ENCODE data around the gene ENSA. TPM values are rescaled to one million over a fixed set of nuclear protein-coding genes. Genes with fewer than 3 reads are reported as not detected.
"Not testable (repeated sequence)": the region's sequence is repeated elsewhere in the genome, so short reads cannot be mapped to it uniquely, and the experiment has no call there.

The ENSA gene
- total RNA-seq, 2 donors from 2014 or later: 178 to 203 TPM

DNA sequence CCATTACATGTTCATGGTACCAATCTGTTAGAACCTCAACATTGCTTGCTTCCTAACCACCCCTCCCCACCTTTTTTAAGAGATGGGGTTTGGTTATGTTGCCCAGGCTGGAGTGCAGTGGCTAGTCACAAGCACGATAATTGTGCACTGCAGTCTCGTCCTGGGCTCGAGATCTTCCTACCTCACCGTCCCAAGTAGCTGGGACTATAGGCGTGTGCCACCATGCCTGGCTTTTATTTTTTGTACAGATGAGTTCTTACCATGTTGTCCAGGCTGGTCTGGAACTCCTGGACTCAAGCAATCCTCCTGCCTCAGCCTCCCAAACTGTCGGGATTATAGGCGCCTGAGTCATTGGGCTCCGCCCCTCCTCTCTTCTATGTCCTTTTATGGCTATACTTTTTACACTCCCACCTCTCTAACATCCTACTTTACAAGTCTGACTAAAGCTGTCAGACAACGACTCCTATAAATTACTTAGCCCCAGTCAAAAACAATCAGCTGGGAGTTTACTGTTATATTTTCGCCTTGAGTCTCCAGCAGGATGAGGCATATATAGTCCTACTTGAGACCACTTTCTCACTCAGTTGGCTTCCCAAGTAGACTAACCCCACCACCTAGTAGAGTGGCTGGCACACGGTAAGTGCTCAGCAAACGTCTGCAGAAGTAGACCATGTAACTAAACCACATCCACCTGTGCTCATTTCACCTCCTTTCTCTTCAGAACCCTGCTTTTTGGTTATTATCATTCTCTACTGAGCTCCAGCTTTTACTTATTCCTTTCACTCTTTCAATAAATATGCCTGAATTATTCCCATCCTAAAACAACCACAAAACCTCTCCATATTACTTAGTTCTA, 13.8 kb downstream of the ENSA start:
- peak in 1 of 2 donors; percentile 40 for DNase-seq
- Mint-ChIP-seq H3K27ac (peak overlapping the region; percentile 91), H3K9me3 (no peaks in the 10 kb centered on the region), H3K36me3 (ENCODE audit: insufficient read depth in 2 of 2) (peaks cover 26 to 35% of the 10 kb centered on the region in 2 donors), H3K4me3 (peak overlapping the region; percentile 63 to 79), H3K27me3 (ENCODE audit: low read depth) (no peaks in the 10 kb centered on the region), H3K4me1 (ENCODE audit: low read depth) (peaks cover 78% of the 10 kb centered on the region)
- ATAC-seq (replicated peaks in 1 of 2): peak in 1 of 2 donors; percentile 30

DNA sequence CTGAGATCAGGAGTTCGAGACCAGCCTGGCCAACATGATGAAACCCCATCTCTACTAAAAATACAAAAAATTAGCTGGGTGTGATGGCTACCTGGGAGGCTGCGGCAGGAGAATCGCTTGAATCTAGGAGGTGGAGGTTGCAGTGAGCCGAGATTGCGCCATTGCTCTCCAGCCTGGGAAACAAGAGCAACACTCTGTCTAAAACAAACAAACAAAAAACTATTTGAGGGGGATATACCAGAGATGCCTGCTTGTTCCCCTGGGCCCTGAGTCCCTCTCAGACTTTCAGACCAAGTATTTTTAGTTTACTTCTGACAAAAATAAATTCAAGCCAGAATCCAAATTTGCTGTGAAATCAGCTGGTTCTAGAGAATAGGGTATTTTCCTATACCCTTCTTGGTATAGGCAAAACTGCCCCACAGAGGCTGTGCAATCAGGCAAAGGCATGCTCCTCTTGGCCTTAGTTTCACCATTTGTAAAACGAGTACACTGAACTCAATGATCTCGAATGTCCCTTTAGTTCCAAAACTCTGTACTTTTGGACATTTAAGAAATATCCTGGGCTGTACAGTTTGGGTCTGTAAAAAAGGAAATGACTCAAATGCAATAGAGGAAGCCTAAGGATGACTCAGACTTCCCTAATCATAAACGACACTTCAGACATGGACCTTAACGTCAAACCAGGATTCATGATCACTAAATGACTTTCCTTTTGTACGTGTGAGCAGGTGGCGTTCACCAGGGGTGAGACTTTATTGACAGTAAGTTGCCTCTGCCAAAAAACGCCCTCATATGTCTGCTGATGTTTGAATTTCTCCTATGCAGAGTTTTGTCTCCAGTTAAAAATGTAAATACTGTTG, 16.1 kb downstream of the ENSA start:
- Mint-ChIP-seq H3K27ac (peak overlapping the region; percentile 91), H3K36me3 (ENCODE audit: insufficient read depth in 2 of 2) (peaks cover 21 to 30% of the 10 kb centered on the region in 2 donors), H3K27me3 (ENCODE audit: low read depth) (no peaks in the 10 kb centered on the region), H3K4me1 (ENCODE audit: low read depth) (peaks cover 66% of the 10 kb centered on the region), H3K4me3 (peak overlapping the region; percentile 73 to 79), H3K9me3 (no peaks in the 10 kb centered on the region)
- DNase-seq (peak; percentile 66 to 73), ATAC-seq (replicated peaks in 1 of 2) (peak; percentile 62 to 67)

DNA sequence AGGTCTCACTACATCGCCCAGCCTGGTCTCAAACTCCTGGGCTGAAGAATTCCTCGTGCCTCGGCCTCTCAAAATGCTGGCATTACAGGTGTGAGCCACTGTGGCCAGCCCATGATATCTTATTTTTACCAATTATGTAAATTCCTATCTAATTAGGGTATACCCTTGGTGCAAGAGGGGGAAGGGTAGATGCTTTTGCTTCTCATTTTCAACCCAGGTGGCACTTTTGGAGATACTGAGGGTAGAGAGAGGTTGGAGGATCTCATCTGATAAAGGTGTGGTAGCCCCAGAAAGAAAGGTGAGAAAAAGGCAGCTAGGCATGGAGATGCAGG, 17.4 kb downstream of the ENSA start:
- peaks cover 18 to 25% of the 10 kb centered on the region in 2 donors for H3K36me3 Mint-ChIP-seq (ENCODE audit: insufficient read depth in 2 of 2)
- peak overlapping the region; percentile 91 for H3K27ac Mint-ChIP-seq

DNA sequence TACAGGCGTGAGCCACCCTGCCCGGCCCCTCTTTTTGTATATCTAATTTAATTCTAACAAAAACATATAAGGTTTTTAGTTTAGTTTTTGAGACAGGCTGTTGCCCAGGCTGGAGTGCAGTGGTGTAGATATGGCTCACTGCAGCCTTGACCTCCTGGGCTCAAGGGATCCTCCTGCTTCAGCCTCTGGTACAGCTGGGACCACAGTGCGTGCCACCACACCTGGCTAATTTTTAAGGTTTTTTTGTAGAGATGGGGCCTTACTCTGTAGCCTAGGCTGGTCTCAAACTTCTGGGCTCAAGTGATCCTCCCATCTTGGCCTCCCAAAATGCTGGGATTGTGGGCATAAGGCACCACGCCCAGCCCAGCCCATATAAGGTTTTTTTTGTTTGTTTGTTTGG, 18.8 kb downstream of the ENSA start:
- Mint-ChIP-seq H3K36me3 (ENCODE audit: insufficient read depth in 2 of 2) (peaks cover 9 to 14% of the 10 kb centered on the region in 2 donors), H3K4me3 (peak overlapping the region in 1 of 2 donors; percentile 79), H3K27ac (peak overlapping the region; percentile 91), H3K27me3 (ENCODE audit: low read depth) (no peaks in the 10 kb centered on the region), H3K4me1 (ENCODE audit: low read depth) (peaks cover 54% of the 10 kb centered on the region), H3K9me3 (no peaks in the 10 kb centered on the region)
- no peak for DNase-seq
- no peak for ATAC-seq (replicated peaks in 1 of 2)

More for the DNA sequence above, 17.4 kb downstream of the ENSA start:
- peak overlapping the region; percentile 73 to 79 for H3K4me3 Mint-ChIP-seq
- no peaks in the 10 kb centered on the region for H3K27me3 Mint-ChIP-seq (ENCODE audit: low read depth)
- DNase-seq (no peak), ATAC-seq (replicated peaks in 1 of 2) (no peak)
- no peaks in the 10 kb centered on the region for H3K9me3 Mint-ChIP-seq
- H3K4me1 Mint-ChIP-seq (ENCODE audit: low read depth): peaks cover 62% of the 10 kb centered on the region

DNA sequence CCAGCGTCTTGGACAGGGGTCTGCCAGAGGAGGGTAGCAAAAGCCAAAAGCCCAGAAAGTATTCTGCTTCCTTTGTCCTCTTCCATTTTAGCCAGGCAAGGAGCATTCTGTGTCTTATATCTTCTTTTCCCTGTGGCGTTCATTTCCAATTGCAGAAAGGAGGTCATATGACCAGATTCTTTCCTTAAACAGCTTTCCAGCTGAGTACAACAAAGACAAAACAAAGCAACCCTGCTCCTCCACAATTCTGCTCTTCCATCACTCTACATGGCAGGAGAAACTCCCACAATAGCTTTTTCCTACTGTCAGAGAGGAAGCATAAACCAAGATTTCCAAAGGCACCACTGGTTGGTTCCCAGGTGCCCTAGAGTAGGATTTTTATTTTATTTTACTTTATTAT, 19.7 kb downstream of the ENSA start:
- H3K27ac Mint-ChIP-seq: no peak overlapping the region
- H3K4me1 Mint-ChIP-seq (ENCODE audit: low read depth): peaks cover 54% of the 10 kb centered on the region
- H3K27me3 Mint-ChIP-seq (ENCODE audit: low read depth): no peaks in the 10 kb centered on the region
- no peak for ATAC-seq (replicated peaks in 1 of 2)
- H3K9me3 Mint-ChIP-seq: no peaks in the 10 kb centered on the region
- peaks cover 4 to 10% of the 10 kb centered on the region in 2 donors for H3K36me3 Mint-ChIP-seq (ENCODE audit: insufficient read depth in 2 of 2)
- DNase-seq: no peak
- H3K4me3 Mint-ChIP-seq: no peak overlapping the region

DNA sequence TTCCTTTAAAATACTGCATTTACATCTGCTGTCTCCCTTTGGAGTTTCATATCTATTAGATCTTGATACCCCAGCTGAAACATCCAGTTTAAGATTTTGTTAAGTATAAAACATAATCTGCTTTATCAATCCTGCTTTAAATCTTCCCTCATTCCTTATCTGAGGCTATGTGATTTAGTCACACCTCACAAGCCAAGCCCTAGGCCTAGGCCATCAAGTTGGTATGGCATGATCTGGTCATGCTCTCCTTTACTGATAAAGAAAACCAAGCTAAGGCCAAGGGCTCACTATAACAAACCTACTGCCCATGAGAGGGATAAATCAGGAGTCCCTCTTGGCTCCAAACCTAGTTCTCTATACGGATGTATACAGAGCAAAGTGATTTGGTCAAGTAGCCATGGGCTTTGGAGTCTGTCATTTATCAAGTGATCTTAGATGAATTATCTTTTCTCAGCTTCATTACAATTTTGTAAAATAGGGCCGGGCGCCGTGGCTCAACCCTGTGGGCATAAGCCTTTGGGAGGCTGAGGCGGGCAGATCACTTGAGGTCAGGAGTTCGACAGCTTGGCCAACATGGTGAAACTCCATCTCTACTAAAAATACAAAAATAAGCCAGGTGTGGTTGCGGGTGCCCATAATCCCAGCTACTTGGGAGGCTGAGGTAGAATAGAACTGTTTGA, 22.8 kb downstream of the ENSA start:
- peak overlapping the region; percentile 68 for H3K27ac Mint-ChIP-seq

DNA sequence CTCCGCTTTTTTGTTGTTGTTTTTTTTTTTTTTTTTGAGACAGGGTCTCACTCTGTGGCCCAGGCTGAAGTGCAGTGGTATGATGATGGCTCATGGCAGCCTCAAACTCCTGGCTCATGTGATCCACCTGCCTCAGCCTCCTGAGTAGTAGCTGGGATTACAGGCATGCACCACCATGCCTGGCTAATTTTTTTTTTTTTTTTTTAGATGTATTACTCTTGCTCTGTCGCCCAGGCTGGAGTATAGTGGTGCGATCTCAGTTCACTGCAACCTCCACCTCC, 24.0 kb downstream of the ENSA start:
- not testable (repeated sequence) for DNase-seq; H3K9me3 Mint-ChIP-seq; ATAC-seq (replicated peaks in 1 of 2); H3K36me3 Mint-ChIP-seq (ENCODE audit: insufficient read depth in 2 of 2); H3K27me3 Mint-ChIP-seq (ENCODE audit: low read depth)
- peak overlapping the region; percentile 98 for H3K27ac Mint-ChIP-seq
- H3K4me3 Mint-ChIP-seq: peak overlapping the region; percentile 59 to 72
- H3K4me1 Mint-ChIP-seq (ENCODE audit: low read depth): peaks cover 23% of the 10 kb centered on the region

More for the DNA sequence above, 22.8 kb downstream of the ENSA start:
- peaks cover 4 to 9% of the 10 kb centered on the region in 2 donors for H3K36me3 Mint-ChIP-seq (ENCODE audit: insufficient read depth in 2 of 2)
- DNase-seq (no peak), ATAC-seq (replicated peaks in 1 of 2) (no peak)
- peak overlapping the region in 1 of 2 donors; percentile 43 for H3K4me3 Mint-ChIP-seq
- H3K9me3 Mint-ChIP-seq: no peaks in the 10 kb centered on the region
- no peaks in the 10 kb centered on the region for H3K27me3 Mint-ChIP-seq (ENCODE audit: low read depth)
- H3K4me1 Mint-ChIP-seq (ENCODE audit: low read depth): peaks cover 32% of the 10 kb centered on the region

DNA sequence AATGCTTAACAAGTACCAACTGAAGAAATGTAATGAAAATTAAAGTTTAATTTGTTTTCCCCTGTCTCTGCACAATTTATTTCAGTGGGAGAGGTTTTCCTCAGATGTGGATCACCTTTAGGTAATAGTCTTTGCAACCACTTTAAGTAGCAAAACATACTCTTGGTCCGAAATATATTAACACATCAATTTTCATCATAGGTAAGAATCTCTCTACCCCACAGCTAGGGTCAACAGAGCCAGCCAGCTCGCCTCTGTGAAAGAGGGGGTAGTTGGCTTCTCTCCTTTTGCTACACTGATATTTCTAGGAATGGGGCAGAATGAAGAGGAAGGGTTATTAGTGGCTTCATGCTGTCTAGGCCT, 25.2 kb downstream of the ENSA start:
- no peaks in the 10 kb centered on the region for H3K9me3 Mint-ChIP-seq
- ATAC-seq (replicated peaks in 1 of 2) (no peak), DNase-seq (no peak)
- H3K36me3 Mint-ChIP-seq (ENCODE audit: insufficient read depth in 2 of 2): peaks cover 7% of the 10 kb centered on the region in 2 donors
- H3K27me3 Mint-ChIP-seq (ENCODE audit: low read depth): no peaks in the 10 kb centered on the region
- peaks cover 23% of the 10 kb centered on the region for H3K4me1 Mint-ChIP-seq (ENCODE audit: low read depth)
- H3K4me3 Mint-ChIP-seq: peak overlapping the region; percentile 59 to 72
- H3K27ac Mint-ChIP-seq: peak overlapping the region; percentile 98

DNA sequence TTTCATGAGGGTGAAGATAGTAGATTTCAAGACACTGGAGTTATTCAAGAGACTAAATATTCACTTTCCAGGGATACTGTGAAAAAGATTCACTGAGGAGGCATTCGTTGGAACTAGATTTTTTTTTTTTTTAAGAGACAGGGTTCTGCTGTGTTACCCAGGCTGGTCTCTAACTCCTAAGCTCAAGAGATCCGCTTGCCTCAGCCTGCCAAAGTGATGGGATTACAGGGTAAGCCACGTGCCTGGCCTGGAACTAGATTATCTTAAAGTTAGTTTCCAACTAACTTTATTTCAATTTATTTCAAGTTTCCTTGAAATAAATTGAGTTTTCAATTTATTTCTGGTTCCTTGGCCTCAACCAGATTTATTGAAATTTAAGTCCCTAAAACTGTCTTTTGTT, 25.7 kb downstream of the ENSA start:
- ATAC-seq (replicated peaks in 1 of 2) (no peak), DNase-seq (no peak)
- Mint-ChIP-seq H3K4me3 (no peak overlapping the region), H3K27ac (peak overlapping the region; percentile 98), H3K9me3 (no peaks in the 10 kb centered on the region), H3K36me3 (ENCODE audit: insufficient read depth in 2 of 2) (peaks cover 4 to 7% of the 10 kb centered on the region in 2 donors), H3K27me3 (ENCODE audit: low read depth) (no peaks in the 10 kb centered on the region), H3K4me1 (ENCODE audit: low read depth) (peaks cover 23% of the 10 kb centered on the region)

DNA sequence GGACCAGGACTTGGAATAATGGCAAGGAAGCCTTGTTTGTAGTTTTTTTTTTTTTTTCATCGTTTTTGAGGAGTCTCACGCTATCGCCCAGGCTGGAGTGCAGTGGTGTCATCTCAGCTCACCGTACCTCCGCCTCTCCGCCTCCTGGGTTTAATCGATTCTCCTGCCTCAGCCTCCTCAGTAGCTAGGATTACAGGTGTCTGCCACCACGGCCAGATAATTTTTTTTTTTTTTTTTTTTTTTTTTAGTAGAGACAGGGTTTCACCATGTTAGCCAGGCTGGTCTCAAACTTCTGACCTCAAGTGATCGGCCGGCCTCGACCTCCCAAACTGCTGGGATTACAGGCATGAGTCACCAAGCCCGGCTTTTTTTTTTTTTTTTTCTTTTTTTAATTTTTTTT, 27.0 kb downstream of the ENSA start:
- not testable (repeated sequence) for ATAC-seq (replicated peaks in 1 of 2); H3K27me3 Mint-ChIP-seq (ENCODE audit: low read depth); H3K27ac Mint-ChIP-seq; DNase-seq; H3K4me3 Mint-ChIP-seq; H3K36me3 Mint-ChIP-seq (ENCODE audit: insufficient read depth in 2 of 2); H3K9me3 Mint-ChIP-seq
- peaks cover 23% of the 10 kb centered on the region for H3K4me1 Mint-ChIP-seq (ENCODE audit: low read depth)

DNA sequence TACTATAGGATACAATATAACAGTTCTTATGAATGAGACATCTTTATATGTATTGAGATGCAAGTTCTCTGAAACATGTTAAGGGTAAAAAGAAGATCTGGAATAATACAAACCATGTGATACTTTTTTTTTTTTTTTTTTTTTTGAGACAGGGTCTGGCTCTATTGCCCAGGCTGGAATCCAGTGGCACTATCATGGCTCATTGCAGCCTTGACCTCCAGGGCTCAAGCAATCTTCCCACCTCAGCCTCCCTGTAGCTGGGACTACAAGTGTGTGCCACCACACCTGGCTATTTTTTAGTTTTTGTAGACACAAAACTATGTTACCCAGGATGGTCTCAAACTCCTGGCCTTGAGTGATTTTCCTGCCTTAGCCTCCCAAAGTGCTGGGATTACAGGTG, 27.9 kb downstream of the ENSA start:
- Mint-ChIP-seq H3K27ac (no peak overlapping the region), H3K9me3 (no peaks in the 10 kb centered on the region), H3K36me3 (ENCODE audit: insufficient read depth in 2 of 2) (peaks cover 4 to 7% of the 10 kb centered on the region in 2 donors), H3K4me3 (no peak overlapping the region), H3K4me1 (ENCODE audit: low read depth) (peaks cover 21% of the 10 kb centered on the region), H3K27me3 (ENCODE audit: low read depth) (no peaks in the 10 kb centered on the region)
- DNase-seq (no peak), ATAC-seq (replicated peaks in 1 of 2) (no peak)

DNA sequence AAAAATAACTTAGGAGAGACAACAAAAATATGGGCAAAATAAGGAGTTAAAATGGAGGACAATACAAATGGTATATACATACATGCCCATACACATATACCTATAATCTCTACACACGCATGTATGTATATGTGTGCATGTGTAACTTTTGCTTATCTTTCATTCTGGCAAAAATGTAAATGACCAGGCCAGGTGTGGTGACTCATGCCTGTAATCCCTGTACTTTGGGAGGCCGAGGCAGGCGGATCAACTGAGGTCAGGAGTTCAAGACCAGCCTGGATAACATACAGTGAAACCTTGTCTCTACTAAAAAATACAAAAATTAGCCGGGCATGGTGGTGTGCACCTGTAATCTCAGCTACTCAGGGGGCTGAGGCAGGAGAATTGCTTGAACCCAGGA, 31.1 kb downstream of the ENSA start:
- not testable (repeated sequence) for H3K4me3 Mint-ChIP-seq; H3K9me3 Mint-ChIP-seq; H3K36me3 Mint-ChIP-seq (ENCODE audit: insufficient read depth in 2 of 2); DNase-seq; ATAC-seq (replicated peaks in 1 of 2); H3K27ac Mint-ChIP-seq; H3K27me3 Mint-ChIP-seq (ENCODE audit: low read depth)
- peaks cover 25% of the 10 kb centered on the region for H3K4me1 Mint-ChIP-seq (ENCODE audit: low read depth)

DNA sequence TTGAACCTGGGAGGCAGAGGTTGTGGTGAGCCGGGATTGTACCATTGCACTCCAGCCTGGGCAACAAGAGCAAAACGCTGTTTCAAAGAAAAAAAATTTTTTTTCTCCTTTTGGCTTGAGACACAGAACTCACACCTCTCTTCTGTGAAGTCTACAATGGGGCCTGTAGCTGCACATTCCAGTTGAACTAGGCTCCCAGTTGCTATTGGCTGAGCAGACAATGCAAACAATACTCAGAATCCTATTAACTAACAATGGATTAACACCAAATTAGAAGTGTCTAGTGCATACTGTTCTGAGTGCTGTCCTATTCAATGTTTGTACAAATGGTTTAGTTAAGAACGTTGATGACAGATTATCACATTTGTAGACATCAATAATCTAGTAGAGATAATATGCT, 32.4 kb downstream of the ENSA start:
- ATAC-seq (replicated peaks in 1 of 2) (no peak), DNase-seq (no peak)
- Mint-ChIP-seq H3K4me1 (ENCODE audit: low read depth) (peaks cover 26% of the 10 kb centered on the region), H3K27me3 (ENCODE audit: low read depth) (no peaks in the 10 kb centered on the region), H3K9me3 (no peaks in the 10 kb centered on the region), H3K27ac (no peak overlapping the region), H3K36me3 (ENCODE audit: insufficient read depth in 2 of 2) (peaks cover 3% of the 10 kb centered on the region in 2 donors), H3K4me3 (no peak overlapping the region)
